Activated CD8-positive, alpha-beta memory T cell treated with anti-CD3 and anti-CD28 coated beads for 4 hours (primary cell): ENCODE data around the gene LYAR.

Source experiments
- DNase-seq, 2 donors: peaks; one replicate each; pipeline ENCODE4 v3.0.0-alpha.2; 2020; ENCODE audit warnings: low read depth in 2 of 2

Gene LYAR

DNA sequence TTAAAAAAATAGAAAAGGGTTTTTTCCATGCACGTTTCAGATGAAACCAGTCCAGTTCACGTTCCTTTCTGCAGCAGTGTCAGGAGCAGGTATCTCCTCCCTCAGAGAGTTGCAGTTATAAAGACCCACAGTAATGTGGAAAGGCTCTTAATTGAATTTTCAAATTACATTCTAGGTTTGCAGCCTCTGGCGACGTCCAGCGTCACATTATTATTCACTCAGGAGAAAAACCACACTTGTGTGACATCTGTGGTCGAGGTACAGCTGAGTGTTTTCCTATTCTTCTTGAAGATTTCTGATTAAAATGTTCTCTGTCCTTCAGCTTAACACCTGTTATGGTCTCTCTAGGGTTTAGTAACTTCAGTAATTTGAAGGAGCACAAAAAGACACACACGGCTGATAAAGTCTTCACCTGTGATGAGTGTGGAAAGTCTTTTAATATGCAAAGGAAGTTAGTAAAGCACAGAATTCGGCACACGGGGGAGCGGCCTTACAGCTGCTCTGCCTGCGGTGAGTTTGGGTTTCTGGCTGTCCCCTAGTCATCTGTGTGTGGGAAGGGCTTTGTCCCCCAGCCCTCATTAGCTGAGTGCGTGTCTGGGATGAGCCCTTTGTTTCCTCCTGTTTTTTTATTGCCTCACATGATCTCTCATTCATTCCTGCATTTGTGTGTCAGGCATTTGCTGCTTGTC, 25.7 kb upstream of the LYAR start:
- DNase-seq = no peak

DNA sequence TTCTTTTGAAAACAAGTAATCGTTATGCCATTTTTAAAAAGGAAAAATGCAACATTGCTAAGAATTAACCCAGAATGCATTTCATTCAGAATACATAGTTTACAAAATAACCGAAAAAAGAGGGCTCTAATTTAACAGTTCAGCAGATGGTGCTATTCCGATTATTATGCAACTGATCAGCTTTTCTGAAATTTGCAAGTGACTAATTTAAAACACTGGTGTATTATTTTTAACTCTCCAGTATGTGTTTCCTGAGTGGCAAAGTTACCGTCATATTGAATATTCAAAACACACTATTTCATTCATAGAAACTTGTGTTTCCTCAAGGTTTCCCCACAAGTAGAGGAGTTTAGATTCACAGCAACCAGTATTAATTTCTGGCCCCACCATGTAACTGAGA, 21.2 kb upstream of the LYAR start:
- DNase-seq = no peak

DNA sequence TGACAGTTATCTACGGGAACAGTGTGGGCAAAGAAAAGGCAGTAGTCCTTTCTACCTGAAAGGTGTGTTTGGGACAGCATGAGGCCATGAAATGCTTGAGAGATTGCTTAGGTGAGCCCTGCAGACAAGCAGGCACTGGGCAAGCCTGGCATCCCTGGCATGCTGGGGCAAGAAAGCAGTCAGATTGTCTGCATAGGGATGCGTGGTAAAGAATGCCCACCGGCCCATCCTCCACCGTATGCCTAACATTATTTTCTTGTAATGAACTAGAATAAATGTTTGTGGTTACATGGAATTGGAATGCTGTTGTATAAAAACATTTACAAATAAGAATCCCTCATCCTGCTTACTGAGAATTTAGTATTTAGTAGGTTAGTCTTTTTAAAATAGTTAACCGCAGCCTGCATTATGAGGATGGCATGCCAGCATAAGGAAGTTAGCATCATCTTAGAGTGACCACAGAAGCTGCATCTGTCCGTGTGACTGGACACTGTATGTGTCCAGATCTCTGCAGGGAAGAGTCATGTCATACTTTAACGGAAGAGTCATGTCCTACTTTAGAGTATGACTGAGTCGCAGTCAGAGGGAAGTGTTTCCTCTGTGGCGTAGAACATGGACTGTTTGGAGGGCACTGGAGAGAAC, 19.0 kb upstream of the LYAR start:
- no peak for DNase-seq

DNA sequence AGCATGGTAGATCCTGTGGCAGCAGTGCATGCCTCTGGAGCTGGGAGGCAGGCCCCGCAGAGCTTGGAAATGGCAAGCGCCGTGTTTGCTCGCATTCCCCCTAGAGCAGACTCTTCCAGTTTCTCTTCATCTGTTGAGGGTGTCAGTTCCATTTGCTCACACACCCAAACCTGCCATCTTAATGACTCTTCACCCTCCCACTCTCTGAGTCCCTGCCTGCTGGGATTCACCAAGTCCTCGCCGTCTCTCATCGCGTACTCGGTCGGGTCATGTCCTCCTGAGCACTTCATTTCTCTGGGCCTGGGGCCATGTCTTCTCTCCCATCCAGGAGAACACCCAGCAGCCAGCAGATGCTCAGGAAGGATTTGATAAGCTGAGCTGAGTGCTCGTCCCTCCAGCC, 17.0 kb upstream of the LYAR start:
- no peak for DNase-seq

DNA sequence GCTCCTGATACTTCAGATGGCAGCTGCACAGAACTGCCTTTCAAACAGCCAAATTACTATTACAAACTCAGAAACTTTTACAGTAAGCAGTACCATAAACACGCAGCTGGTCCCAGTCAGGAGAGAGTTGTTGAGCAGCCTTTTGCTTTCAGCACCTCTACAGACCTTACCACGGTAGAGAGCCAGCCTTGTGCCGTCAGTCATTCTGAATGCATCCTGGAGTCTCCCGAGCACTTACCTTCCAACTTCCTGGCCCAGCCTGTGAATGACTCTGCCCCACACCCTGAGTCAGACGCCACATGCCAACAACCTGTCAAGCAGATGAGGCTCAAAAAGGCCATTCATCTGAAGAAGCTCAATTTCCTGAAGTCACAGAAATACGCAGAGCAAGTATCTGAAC, 12.5 kb upstream of the LYAR start:
- no peak for DNase-seq

DNA sequence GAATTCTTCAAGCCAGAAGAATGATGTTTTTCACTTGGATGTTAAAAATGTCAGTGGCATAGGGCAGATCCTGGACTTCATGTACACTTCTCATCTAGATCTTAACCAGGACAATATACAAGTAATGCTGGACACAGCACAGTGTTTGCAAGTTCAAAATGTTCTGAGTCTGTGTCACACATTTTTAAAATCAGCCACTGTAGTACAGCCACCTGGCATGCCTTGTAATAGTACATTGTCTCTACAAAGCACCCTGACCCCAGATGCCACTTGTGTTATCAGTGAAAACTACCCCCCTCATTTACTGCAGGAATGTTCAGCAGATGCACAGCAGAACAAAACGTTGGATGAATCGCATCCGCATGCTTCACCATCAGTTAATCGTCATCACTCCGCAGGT, 12.0 kb upstream of the LYAR start:
- DNase-seq = no peak

DNA sequence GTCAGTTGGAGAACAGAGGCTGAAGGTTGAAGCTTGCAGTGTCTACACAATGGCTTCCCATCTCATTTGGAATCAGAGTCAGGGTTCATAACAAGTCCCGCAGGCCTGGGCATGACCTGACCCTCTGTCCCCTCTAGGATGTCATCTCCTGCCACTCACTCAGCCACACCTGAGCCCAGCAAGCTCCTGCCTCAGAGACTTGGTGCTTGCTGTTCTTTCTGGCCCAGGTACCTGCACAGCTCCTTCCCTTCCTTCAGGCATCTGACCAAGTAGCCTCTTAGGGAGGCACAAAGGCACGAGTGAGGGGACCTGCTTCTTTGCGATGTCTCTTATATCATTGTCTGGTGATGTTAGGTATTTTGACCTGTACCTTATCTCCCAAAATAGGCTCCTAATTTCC, 9.1 kb upstream of the LYAR start:
- DNase-seq = no peak

DNA sequence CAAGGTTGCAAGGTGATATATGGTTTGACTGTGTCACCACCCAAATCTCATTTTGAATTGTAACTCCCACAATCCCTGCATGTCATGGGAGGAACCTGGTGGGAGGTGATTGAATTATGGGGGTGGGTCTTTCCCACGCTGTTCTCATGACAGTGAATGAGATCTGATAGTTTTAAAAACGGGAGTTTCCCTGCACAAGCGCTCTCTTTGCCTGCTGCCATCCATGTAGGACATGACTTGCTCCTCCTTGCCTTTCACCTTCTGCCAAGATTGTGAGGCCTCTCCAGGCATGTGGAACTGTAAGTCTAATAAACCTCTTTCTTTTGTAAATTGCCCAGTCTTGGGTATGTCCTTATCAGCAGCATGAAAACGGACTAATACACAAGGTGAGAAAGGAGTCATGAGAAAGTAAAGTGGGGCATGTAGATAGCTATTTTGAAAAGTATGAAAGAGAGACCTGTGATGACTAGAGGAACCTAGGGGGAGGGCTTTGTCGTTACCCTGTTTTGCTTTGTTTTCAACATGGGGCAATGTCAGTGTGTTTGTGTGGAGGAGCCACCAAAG, 6.4 kb upstream of the LYAR start:
- DNase-seq = no peak

DNA sequence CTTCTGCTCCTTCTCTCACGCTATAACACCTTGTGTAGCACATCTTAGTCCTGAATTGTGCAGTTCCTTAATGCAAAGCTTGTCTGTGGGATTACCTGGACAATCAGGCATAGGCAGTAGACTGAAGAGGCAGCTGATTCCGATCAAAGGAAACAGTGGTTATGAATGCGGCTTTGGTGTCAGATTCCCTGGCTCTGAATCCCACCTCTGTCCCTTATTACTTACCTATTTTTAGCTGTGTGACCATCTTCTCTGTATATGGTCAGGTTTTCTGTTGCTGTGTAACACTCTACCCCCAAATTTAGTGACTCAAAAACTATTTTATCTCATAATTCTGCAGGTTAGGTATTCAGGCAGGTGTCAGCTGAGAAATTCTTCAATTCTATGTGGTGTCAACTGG, 3.3 kb upstream of the LYAR start:
- no peak for DNase-seq

DNA sequence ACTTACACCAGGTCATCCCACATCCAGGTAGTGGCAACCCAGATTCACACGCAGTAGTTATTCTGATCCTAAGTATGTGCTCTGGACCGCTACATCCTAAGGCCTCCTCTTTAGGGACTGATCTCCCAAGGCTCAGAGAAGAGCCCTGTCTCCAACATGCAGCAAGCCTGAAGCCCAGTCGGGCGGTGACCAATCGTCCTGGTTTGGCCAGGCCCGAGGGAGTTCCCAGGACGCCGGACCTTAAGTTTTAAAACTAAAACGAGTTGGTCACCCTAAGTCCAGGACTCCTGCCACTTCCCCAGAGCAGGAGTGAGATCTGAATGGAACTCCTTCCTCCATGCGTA, 385 bp downstream of the LYAR start:
- DNase-seq = no peak

DNA sequence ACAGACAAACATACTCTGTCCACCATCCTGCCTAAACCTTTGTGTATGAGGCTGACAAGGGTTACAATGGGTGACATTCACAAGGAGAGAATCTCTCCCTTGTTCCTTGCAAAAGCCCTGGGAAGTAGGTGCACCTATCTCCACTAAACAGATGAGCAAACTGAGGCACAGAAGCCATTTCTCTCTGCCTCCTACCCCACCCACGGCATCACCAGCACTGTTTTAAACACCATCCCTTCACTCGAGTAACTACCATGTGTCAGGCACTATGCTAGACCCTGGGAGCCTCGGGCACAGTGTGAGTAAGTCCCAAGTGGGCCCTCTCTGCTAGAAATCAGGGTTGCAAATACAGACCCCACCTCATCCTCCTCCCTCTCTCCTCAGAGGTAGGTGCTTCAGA, 899 bp downstream of the LYAR start:
- no peak for DNase-seq

DNA sequence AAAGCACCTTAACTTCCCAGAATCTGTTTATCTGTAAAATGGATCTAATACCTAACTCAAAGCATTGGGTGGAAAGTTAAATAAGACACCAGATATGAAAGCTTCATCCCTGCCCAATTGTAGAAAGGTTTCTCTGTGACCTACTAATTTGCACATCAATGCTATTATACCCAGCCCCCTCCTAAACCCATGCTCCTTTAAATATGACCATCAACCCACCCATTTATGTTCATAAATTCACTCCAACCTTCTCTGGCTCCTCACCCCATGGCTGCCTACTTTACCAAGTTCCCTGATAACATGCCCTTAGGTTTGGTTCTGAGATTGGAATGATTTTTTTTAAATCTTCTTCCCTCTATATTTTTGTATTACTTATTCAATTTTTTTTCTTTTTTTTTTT, 1.9 kb downstream of the LYAR start:
- no peak for DNase-seq

DNA sequence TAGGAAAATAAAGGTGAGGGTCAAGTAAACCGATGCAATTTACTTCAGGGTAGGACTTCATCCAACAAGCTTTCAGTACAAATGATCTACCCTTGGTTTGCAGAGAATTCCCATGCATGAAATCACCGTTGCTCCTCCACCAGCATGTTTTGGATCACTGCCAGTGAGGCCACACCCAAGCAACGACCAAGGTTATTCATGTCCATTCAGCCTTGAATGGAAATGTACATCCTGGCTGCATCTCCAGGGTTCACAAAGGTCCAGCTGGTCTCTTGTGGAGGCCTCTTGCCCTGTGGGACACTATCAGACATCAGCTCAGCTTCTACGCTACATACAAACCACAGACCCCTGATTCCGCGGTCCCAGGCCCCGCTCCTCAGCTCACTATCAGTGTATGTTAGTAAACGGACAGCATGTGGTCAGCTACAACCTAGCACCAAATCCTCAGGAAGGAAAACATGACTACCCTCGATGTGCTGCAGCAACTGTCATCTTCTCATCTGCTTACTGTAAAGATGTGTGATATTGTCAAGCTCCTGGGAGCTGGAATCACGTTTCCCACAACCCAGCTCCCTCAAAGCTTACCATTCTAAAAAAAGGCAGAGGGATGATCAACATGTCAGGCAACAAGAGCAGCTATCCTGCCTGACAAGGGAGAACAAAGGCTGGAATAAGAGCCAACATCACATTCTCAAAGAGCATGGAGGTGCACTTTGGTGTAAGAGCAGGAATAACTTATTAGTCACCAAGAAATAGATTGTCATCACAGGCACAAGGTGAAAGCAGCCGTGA, 4.9 kb downstream of the LYAR start:
- DNase-seq = no peak

DNA sequence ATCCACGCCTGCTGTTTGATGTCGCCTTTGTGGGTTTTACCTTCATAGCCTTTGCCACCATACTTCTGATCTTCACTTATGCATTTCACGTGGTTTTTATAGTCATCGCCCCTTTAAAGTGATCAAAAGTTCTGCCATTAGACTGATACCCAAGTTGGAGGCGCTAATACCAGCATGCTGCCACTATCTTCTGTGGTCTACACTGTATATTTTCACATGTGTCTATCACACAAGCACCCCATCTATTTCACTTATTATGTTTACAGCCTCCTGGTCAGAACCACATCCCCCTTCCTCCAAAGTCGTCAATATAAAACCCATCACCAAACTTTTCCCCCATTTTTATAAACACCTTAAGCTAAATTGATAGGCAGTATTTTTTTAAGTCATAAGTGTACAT, 8.2 kb downstream of the LYAR start:
- DNase-seq = no peak

DNA sequence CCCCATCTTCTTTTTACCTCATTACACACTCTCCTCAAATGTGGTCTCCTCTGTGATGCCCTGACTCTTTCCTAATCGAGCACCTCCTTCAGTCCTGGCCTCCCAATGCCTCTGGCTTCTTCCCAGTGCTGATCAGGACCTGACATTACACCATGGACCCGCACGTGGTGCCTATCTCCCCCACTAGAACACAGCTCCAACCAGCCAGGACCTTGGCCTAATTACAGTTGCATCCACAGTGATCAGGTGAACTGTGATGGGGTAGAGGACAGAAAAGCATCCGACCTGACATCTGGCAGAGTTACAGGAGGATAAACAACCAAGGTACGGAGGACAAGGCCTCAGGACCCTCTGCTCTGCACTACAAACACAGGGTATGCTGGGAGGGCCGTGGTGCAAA, 12.4 kb downstream of the LYAR start:
- no peak for DNase-seq

DNA sequence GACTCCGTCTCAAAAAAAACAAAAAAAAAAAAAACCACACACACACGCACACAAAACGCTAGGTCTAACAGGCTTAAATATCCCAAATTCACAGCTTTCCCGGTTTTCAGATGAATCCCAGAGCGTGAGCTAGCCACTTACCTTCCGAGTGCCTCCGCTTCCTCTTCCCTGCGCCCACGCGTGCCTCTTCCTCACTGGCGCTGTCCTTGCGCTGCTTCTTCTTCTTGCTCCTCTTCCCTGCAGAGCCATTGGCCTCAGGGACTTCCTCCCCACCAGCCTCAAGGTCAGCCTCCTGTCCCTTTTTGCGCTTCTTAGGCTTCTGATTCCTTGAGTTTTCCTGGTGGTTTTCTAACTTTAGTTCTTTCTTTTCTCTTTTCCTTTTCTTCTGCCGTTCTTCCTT, 15.7 kb downstream of the LYAR start:
- no peak for DNase-seq

DNA sequence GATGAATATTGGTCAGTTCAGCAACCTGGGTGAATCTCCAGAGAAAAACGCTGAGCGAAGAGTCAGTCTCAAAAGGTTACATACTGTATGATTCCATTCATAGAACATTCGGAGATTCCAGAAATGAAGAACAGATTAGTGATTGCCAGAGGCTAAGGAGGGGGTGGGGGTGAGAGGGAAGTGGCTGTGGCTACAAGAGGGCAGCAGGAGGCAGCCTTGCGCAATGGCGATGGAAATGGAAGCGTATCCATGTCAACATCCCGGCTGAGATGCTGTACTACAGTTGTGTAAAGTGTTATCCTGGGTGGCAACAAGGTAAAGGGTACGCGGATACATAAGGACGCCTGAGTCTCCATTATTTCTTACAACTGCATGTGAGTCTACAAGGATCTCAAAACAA, 18.0 kb downstream of the LYAR start:
- no peak for DNase-seq

DNA sequence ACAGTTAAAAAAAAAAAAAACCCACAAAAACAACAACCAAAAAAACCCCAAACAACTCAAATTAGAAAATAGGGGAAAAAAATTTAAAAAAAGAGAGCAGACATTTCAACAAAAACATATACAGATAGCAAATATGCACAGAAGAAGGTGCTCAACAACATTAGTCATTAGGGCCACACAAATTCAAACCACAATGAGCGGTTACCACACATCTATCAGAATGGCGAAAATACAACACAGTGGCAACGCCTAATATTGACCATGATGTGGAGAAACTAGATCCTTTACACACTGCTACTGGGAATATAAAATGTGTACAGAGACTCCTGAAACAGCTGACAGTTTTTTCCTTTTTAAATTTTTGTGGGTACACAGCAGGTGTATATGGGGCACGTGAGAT, 19.4 kb downstream of the LYAR start:
- DNase-seq = no peak

DNA sequence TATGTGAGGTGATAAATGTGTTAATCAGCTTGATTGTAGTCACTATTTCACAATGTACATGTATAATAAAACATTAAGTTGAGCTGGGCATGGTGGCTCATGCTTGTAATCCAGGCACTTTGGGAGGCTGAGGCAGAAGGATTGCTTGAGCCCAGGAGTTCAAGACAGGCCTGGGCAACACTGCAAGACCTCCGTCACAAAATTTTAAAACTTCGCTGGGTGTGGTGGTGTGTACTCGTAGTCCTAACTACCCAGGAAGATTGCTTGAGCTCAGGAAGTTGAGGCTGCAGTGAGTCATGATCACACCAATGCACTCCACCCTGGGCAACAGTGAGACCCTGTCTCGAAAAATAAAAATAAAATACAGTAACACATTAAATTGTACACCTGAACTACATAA, 20.1 kb downstream of the LYAR start:
- no peak for DNase-seq

DNA sequence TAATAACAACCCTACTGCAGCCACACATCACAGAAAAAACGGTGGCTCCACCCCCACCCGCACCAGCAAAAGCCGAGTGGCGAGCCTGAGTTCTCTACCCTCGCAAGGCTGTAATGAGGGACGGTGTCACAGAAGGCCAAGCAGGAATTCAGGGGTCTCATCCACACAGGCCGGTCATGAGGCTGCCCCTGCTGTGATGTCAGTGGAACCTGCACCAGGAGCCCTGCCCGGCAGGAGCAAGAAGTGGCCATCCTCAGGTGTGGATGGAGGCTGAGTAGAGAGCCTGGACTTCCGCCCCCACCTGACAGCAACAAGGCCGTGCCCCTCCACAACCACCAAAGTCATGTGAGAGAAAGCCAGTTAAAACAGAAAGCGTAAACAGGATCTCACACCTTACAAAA, 20.6 kb downstream of the LYAR start:
- DNase-seq = no peak

DNA sequence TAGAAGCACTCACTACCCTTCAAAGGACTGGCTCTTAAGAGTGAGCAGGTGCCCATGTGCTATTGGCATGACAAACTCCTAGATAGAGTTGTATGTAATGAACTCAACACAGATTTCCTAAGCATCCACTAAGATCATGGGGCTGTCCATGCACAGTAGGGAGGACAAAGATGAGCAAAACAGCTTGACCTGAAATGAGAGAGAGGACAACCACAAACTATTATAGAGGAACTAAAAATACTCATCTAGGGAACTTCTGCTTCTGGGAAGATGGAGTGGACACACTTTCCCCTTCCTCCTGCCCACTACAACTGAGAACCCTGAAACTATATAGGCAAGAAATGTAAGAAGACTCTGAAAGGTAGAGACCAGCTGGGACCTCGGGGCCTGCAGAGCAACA, 21.2 kb downstream of the LYAR start:
- DNase-seq = no peak

DNA sequence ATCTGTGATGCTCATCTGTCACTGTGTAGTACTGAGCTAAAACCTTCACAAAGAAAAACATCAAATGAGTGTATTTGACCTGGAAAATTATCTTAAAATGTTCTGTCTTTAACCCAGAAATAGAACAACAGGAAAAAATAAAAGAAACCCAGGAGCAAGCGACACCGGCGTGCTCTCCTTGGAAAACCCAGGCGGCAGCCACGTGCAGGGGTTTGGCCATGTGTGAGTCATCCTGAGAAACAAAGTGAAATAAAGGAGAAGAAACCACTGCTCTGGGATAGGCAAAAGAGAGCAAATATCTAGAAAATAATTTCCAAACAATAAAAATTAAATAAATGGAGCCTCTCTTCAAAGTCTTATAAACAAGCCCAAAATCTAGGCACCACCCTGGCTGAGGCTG, 22.0 kb downstream of the LYAR start:
- no peak for DNase-seq

DNA sequence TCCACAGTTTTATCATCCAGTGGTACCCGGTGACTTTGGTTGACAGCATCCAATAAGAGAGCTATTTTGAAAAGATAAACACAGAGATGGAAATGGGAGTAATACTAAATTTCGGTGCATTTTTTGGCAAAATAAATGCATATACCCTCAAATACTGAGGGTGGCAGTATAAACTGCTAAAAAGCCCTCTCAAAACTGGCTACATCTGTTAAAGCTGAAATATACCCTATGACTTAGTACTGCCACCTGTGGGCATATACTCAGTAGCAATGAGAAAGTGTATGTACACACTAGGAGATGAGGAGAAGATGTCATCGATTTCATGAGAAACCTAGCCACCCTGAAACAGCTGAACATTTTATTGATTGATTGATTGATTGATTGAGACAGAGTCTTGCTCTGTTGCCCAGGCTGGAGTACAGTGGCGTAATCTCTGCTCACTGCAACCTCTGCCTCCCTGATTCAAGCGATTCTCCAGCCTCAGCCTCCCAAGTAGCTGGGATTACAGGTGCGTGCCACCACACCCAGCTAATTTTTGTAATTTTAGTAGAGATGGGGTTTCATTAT, 29.7 kb downstream of the LYAR start:
- DNase-seq = no peak
